IMR-90 (cell line): ENCODE results near the gene CES4A. TPM values are rescaled to one million over a fixed set of nuclear protein-coding genes. Genes with fewer than 3 reads are reported as not detected.
"Not testable (repeated sequence)": the region's sequence is repeated elsewhere in the genome, so short reads cannot be mapped to it uniquely, and the experiment has no call there.

ENCODE experiments used
- ATAC-seq: fragments of 200-7000 bp; cut with Tn5 transposase; 2 replicates; pipeline ENCODE4 v1.9.1; 2020; ENCODE audit warnings: low read depth, mild to moderate bottlenecking, moderate library complexity
- BruUV-seq: library from RNA; stranded (reverse); fragments of 400-500 nt; replicated peaks from 2 replicates; lab custom pipeline; 2021; lab: Mats Ljungman, UMichigan
- CTCF ChIA-PET: fragments of 300-600 bp; formaldehyde crosslinking; extraction: SDS; loops from one replicate; lab custom pipeline; 2021; ENCODE audit warnings: antibody characterized with exemption; lab: Yijun Ruan, JAX
- POLR2A ChIA-PET: fragments of 300-600 bp; sonication (Branson Sonifier 250); formaldehyde crosslinking; loops from one replicate; lab custom pipeline; 2022; ENCODE audit warnings: antibody characterized with exemption; ENCODE audit not compliant: unreplicated experiment; lab: Charles Lee
- DNase-seq: peaks from one replicate; pipeline ENCODE4 v3.0.0; 2013
- H2AFZ ChIP-seq: replicated peaks from 2 replicates; pipeline ENCODE3; 2013; ENCODE audit warnings: low read length, mild to moderate bottlenecking; ENCODE audit not compliant: poor library complexity
- H2AK5ac ChIP-seq: 2 replicates; pipeline ENCODE4 v1.6.1; 2013; ENCODE audit warnings: low read depth, low read length, inconsistent platforms
- H2AK9ac ChIP-seq: replicated peaks from 2 replicates; pipeline ENCODE3; 2013; ENCODE audit warnings: mild to moderate bottlenecking, low read depth, low read length, moderate library complexity; ENCODE audit not compliant: poor library complexity
- H2BK120ac ChIP-seq: 2 replicates; pipeline ENCODE4 v1.6.1; 2013; ENCODE audit warnings: low read depth, low read length, inconsistent platforms
- H2BK15ac ChIP-seq: 3 replicates; pipeline ENCODE4 v1.6.1; 2013; ENCODE audit warnings: low read depth, low read length, inconsistent platforms
- H2BK20ac ChIP-seq: 2 replicates; pipeline ENCODE4 v1.6.1; 2013; ENCODE audit warnings: low read depth, mild to moderate bottlenecking, inconsistent platforms, low read length, moderate library complexity
- H2BK5ac ChIP-seq: 2 replicates; pipeline ENCODE4 v1.6.1; 2013; ENCODE audit warnings: mild to moderate bottlenecking, low read depth, low read length, inconsistent platforms; ENCODE audit not compliant: poor library complexity, severe bottlenecking
- H3K14ac ChIP-seq: replicated peaks from 2 replicates; pipeline ENCODE4 v1.6.1; 2013; ENCODE audit warnings: low read depth, low read length, inconsistent platforms
- H3K18ac ChIP-seq: 2 replicates; pipeline ENCODE4 v1.6.1; 2013; ENCODE audit warnings: low read depth, low read length, control low read depth
- H3K23ac ChIP-seq: 2 replicates; pipeline ENCODE4 v1.6.1; 2013; ENCODE audit warnings: low read depth, low read length, inconsistent platforms
- H3K27ac ChIP-seq: 2 replicates; pipeline ENCODE4 v1.5.1; 2013; ENCODE audit warnings: mild to moderate bottlenecking, control low read depth, low read length; ENCODE audit not compliant: insufficient read depth
- H3K27me3 ChIP-seq: 2 replicates; pipeline ENCODE4 v1.6.1; 2013; ENCODE audit warnings: low read length; ENCODE audit not compliant: control insufficient read depth, insufficient read depth
- H3K36me3 ChIP-seq: 2 replicates; pipeline ENCODE4 v1.6.1; 2013; ENCODE audit warnings: low read length, mixed read lengths; ENCODE audit not compliant: control insufficient read depth, insufficient read depth
- H3K4ac ChIP-seq: 2 replicates; pipeline ENCODE4 v1.6.1; 2013; ENCODE audit warnings: low read depth, low read length, inconsistent platforms
- H3K4me1 ChIP-seq: 2 replicates; pipeline ENCODE4 v1.6.1; 2013; ENCODE audit warnings: low read length, mixed read lengths; ENCODE audit not compliant: control insufficient read depth, insufficient read depth
- H3K4me2 ChIP-seq: 2 replicates; pipeline ENCODE4 v1.6.1; 2013; ENCODE audit warnings: low read depth, mild to moderate bottlenecking, control low read depth, low read length, moderate library complexity
- H3K4me3 ChIP-seq: 2 replicates; pipeline ENCODE4 v1.5.1; 2013; ENCODE audit warnings: low read depth, mild to moderate bottlenecking, control low read depth, low read length, moderate library complexity; ENCODE audit not compliant: insufficient read depth
- H3K56ac ChIP-seq: 2 replicates; pipeline ENCODE4 v1.6.1; 2013; ENCODE audit warnings: low read length, inconsistent platforms; ENCODE audit not compliant: insufficient read depth; ENCODE audit errors: extremely low read depth
- H3K79me1 ChIP-seq, 2 experiments: 2 replicates each; pipeline ENCODE4 v1.6.1; 2013; ENCODE audit warnings: low read length in 2 of 2, inconsistent platforms in 1 of 2, low read depth in 1 of 2
- H3K9ac ChIP-seq: 2 replicates; pipeline ENCODE4 v1.6.1; 2013; ENCODE audit warnings: low read depth, low read length, control low read depth
- H3K9me1 ChIP-seq: 2 replicates; pipeline ENCODE4 v1.6.1; 2013; ENCODE audit warnings: low read length, inconsistent platforms; ENCODE audit not compliant: insufficient read depth
- H3K9me3 ChIP-seq: 2 replicates; pipeline ENCODE4 v1.6.1; 2013; ENCODE audit warnings: low read length; ENCODE audit not compliant: control insufficient read depth, insufficient read depth
- H4K20me1 ChIP-seq: 2 replicates; pipeline ENCODE4 v1.6.1; 2013; ENCODE audit warnings: low read length, inconsistent platforms; ENCODE audit not compliant: insufficient read depth
- H4K5ac ChIP-seq: 2 replicates; pipeline ENCODE4 v1.6.1; 2013; ENCODE audit warnings: mild to moderate bottlenecking, low read depth, low read length, control low read depth
- H4K8ac ChIP-seq, 2 experiments: 2 replicates each; pipeline ENCODE4 v1.6.1; 2013; ENCODE audit warnings: low read depth in 2 of 2, low read length in 2 of 2, control low read depth in 1 of 2, inconsistent platforms in 1 of 2
- H4K91ac ChIP-seq: 2 replicates; pipeline ENCODE4 v1.6.1; 2013; ENCODE audit warnings: low read depth, low read length, inconsistent platforms; ENCODE audit not compliant: insufficient read depth
- WGBS, 2 experiments: methylation state at CpG; one replicate each; pipeline versions ENCODE4 v1.1.5 to v1.1.7; 2013; ENCODE audit warnings: missing lambda C conversion rate in 2 of 2; ENCODE audit not compliant: insufficient read length in 1 of 2; ENCODE audit errors: extremely low coverage in 2 of 2; 5-methylcytosine and 5-hydroxymethylcytosine counted together
- dilution Hi-C: fragments of 300-500 bp; cut with HindIII; formaldehyde crosslinking; loops from one replicate; pipeline ENCODE4 v1.14.3; 2018; ENCODE audit warnings: low sequenced_read_pairs; ENCODE audit not compliant: unreplicated experiment
- in situ Hi-C: fragments of 300-500 bp; cut with MboI; formaldehyde crosslinking; loops from 3 replicates; pipeline ENCODE4 v1.14.3; 2019; ENCODE audit warnings: low sequenced_read_pairs, inconsistent platforms, mixed read lengths
- intact Hi-C: fragments of 100-400 bp; cut with micrococcal nuclease; formaldehyde crosslinking; loops from 2 replicates; pipeline ENCODE4 v1.10.0; 2022
- polyA plus RNA-seq, 3 experiments: library from polyadenylated mRNA; depleted of rRNA; stranded (reverse); fragments of >200 nt; gene quantifications; 2 replicates each; pipeline ENCODE4 v1.2.3, GENCODE V29; 2012; ENCODE audit warnings: low replicate concordance in 1 of 3
- total RNA-seq: library from RNA; depleted of rRNA; stranded (reverse); fragments of >200 nt; gene quantifications from 2 replicates; pipeline ENCODE4 v1.2.3, GENCODE V29; 2012

Gene CES4A
- total and polyA plus RNA-seq, 2 of the 4 experiments (the other 2 are of a cell fraction) = 0.72 to 4.7 TPM

- H3K14ac ChIP-seq, H2AK9ac ChIP-seq, H3K27ac ChIP-seq, H3K4me3 ChIP-seq, H3K27me3 ChIP-seq, H3K4me2 ChIP-seq, BruUV-seq, in situ Hi-C loops, H4K5ac ChIP-seq, POLR2A ChIA-PET, H3K79me1 ChIP-seq, H3K4me1 ChIP-seq, ATAC-seq, H3K18ac ChIP-seq, H3K36me3 ChIP-seq, H2BK20ac ChIP-seq, CTCF ChIA-PET, H2BK5ac ChIP-seq, dilution Hi-C loops, H4K8ac ChIP-seq, H3K9ac ChIP-seq, H3K23ac ChIP-seq, H4K20me1 ChIP-seq, H3K9me3 ChIP-seq, H2AK5ac ChIP-seq, H2BK15ac ChIP-seq, H4K91ac ChIP-seq, H3K9me1 ChIP-seq, H3K4ac ChIP-seq, H2AFZ ChIP-seq, H3K56ac ChIP-seq, intact Hi-C loops, DNase-seq, H2BK120ac ChIP-seq: not testable (repeated sequence)
- WGBS, 2 experiments = 88% methylated on average over 7 of the region's 12 CpGs; no CpG with 5 or more reads in 1 of the 2 experiments
These were observed 5.2 kb downstream of the CES4A start for GRCh38 chr16:66993558-66993957.
